Measurements from ENCODE around the gene ABHD8.

- no peak for TF ChIP-seq POLR2A (IDR thresholded peaks at IDR 0.05)
- no peak for TF ChIP-seq CTCF (IDR thresholded peaks at IDR 0.05)
- no peak for TF ChIP-seq POLR2AphosphoS5 (IDR thresholded peaks at IDR 0.05)
Observed at GRCh38 chr19:17312189-17313113, 9.2 kb upstream of the ABHD8 start.
